ENCODE measurements around the gene RARG.
A peak's percentile ranks its signal among the peaks of the same experiment; 100 is the strongest.

The RARG gene

DNA sequence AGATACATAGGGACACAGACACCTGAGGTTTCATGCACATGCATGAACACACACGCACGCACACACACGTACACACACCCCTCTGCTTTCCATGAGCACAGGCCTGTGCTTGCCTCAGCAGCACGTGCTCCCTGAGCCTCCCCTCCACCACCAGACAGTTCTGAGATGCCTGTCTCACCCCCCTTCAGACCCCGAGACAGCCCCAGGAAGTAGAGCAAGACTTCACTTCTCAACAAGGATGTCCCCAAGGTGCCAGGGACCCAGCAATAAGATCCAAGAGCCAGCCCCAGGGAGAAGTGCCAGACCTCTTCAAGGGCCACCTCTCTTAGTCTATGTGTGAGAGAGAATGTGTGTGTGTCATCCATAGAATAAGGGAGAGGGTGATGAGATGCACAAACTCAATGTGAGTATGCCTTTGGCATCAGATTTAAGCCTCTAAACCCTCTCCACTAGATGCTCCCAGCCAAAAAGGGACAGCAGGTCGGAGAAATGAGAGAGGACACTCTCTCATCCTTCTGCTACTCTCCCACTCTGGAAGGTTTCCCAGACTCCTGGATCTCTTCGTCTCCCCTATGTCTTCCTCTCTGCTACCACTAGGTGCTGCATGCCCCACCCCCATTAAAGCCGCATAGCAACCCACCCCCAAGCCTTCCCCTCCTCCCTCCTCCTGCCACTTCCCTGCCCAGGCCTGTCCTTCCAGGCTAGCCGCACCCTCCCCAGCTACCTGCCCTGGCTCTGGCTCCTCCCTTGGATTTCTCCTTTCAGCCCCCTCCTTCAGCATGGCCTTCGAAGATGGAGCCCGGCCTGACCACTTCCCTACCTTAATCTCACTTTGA lies 7.7 kb downstream of the RARG start:
- DNase-seq (ENCODE audit: low read depth in 4 of 4, low spot score in 1 of 4) = no peak

DNA sequence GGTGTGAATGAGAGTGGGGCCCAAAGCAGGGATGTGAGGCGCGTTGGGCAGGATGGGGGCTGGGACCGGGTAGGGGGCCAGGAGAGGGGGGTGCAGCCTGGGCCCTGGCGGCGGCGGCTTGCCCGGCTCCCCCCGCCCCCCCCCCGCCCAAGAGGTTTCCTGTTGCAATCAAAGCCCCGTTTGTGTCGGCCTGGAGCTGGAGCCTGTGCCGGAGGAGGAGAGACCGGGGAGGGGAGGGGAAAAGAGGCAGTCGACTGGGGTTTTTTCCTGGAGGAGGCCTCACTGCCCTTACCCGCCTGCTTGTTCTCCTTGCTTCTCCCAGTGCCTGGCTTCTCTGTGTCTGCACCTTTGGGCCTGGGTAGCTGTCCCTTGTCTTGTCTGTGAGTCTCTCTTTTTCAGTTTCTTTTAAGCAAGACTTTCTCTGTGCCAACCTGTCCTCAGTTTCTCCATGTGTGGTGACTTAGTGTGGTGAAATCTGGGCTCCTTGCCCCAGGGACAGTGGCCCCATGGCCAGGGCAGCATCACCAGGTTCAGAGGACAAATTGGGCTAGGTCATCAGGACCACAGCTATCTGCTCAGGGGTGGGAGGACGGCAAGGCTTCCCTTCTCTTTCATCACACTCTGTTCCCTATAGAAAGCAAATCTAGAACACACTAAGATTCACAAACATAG lies 8.5 kb downstream of the RARG start:
- no peak for DNase-seq (ENCODE audit: low read depth in 4 of 4, low spot score in 1 of 4)

DNA sequence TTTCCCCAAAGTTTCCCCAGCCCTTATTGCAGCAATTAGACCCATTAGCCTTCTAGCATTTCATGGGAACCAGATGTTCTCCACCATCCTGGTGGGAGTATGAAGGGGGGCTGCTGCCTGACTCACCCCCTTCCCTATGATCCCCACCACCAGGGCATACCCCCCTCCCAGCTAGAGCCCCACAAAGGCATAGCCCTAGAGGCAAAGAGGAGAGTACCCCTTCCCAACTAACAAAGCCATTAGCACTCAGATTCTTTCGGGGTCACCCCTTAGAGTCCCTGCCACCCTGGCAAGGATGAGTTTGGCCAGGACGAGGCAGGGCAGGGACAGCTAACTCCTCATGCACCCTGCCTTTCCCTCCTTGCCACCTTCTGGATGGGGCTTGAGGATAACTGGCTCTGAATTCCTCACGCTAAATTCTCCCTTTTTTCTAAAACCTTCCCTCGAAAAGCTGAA lies 9.2 kb downstream of the RARG start:
- DNase-seq (ENCODE audit: low read depth in 4 of 4, low spot score in 1 of 4) = no peak

DNA sequence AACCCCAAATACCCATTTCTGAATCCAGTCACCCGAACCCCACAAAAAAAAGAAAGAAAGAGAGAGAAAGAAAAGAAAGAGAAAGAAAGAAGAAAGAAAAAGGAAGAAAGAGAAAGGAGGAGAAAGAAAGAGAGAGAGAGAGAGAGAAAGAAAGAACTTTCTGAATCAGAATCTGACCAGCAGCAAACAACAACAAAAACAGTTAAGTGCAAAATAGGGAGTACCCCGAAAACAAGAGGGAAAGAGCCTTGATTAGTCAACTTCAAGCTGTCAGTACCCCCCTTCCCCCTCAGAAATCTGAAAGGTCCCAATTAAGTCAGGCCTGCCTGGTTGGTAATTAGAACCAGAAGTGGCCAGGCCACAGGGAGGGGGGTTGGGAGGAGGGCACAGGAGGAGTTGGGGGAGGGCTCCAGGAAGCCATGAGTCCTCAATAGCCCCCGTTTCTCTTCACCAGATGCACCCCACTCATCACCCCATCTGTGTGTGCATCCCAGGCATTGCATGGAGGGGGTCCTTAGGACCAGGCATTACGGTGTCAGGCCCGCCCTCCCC lies 9.8 kb downstream of the RARG start:
- DNase-seq (ENCODE audit: low read depth in 4 of 4, low spot score in 1 of 4) = no peak

DNA sequence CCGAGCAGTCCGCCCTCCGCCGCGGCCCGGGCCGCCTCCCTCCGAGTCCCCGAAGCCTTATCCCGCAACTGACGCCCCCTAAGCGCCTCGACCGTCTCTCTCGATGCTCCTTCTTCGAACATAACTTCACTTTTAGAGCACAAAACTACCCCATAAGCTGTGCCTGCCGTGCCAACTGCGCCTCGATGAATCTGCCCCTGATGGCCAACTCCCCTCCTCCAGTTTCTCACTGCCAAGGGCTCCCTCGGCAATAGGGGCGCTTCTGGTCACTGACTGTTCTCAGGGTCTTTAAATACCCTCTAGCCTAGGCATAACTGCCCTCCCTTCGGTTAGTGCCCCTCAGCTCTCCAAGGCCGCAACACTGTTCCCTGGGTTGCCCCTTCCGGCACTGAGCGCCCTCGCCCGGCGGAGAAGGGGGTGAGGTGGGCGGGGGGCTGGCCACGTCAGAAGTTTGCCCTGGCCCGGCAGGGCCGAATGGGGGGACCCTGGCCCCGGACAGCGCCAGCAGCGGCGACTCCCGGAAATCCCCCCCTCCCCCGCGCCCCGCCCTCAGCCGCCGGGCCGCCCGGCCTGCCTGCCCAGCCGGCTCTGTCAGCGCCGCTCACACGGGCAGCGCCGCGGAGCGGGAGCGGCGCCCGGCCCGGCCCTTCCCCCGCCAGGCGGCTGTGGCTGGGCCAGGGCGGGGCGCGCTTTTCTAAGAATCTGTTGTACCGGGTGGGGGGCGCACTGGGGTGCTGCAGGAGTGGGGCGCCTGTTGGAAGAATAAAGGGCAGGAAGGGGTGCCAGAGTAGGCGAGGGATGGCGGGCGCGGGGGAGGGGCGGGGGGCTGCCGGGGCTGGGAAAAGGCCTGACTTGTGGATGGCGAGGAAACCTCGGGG lies 10.6 kb downstream of the RARG start:
- no peak for DNase-seq (ENCODE audit: low read depth in 4 of 4, low spot score in 1 of 4)

DNA sequence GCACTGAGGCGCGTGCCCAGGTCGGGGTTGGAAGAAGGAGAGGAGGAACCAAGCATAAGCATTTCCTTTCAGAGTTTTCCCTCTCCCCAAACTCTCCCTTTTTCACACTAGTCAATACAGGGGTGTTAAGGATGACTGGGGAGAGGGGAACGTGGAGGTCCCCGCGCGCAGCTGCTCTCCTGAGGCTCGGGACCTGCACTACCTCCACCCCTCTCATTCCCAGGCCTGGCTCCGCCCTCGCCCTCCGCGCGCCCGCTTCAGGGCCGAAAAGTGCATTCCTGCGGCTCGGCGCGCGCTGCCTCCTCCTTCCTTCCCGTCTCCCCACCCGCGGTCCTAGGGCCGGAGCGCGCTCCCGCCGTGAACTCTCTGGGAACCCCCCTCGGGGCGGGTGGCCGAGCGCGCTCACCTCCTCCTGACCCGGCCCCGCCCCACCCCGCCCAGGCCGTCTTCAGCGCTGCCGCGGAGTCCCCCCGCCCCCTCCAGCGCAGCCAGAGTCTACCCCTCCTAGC lies 11.3 kb downstream of the RARG start:
- peak in 3 of 4 experiments; percentile 57 to 78 (median 59) for DNase-seq (ENCODE audit: low read depth in 4 of 4, low spot score in 1 of 4)

DNA sequence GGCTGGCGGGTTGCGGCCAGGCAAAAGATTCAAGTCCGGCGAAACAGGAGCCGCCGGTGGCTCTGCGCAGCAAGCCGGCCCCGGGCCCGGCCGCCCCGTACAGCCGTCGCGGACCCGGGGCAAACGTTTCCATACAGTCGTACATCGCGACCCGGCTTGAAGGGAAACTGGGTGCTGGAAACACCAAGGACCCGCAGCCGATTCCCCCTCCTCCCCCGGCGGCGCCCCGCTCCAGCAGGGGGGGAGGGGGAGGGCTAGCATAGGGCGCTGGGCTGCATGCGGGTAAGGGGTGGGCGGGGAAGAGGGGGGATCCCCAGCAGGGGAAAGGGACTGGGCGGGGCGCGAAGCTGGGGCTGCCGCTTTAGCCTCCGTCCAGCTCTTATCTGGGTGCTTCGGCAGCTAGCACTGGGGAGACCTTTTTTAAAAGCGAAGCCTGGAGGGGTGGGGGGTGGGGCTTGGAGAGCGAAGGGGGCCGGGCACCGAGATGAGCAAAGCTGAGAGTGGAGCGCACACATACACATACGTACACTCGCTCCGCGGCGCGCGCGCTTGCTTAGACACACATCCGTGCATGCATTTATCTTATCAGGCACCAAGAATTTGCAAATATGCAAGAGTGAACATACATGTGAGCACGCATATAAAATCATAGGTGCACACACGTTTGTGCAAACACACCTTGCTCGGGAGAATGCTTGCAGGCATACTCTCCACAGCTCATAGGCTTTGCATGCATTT lies 11.9 kb downstream of the RARG start:
- DNase-seq (ENCODE audit: low read depth in 4 of 4, low spot score in 1 of 4) = peak in 2 of 4 experiments; percentile 66 to 70

DNA sequence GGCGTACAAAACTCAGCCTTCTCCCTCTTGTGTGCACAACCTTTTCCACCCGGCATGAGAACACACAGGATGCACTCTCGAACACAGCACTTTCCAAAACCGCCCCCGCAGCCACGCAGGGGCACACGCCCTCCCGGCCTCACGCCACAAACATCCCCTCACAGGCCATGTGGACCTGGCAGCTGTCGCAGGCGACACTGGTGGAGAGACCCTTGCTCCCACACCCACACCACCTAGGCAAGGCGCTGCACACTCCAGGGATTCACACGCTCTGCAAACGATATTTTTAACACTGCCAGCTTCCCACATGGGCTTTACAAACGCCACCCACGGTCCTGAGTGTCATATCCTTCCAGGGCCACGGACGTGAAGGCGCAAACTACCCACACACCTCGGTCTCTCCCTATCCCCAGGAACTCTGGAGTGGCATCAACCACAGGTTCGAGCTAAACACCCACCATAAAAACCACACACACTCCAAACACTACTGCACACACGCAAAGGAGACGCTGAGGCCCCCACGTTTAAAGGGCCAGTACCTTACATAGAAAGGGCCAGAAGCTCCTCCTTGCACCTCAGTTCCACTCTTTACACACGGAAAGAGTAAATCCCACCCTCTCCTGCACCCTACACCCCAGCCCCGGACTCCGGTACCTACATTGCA lies 12.6 kb downstream of the RARG start:
- DNase-seq (ENCODE audit: low read depth in 4 of 4, low spot score in 1 of 4) = peak in 2 of 4 experiments; percentile 54 to 67

DNA sequence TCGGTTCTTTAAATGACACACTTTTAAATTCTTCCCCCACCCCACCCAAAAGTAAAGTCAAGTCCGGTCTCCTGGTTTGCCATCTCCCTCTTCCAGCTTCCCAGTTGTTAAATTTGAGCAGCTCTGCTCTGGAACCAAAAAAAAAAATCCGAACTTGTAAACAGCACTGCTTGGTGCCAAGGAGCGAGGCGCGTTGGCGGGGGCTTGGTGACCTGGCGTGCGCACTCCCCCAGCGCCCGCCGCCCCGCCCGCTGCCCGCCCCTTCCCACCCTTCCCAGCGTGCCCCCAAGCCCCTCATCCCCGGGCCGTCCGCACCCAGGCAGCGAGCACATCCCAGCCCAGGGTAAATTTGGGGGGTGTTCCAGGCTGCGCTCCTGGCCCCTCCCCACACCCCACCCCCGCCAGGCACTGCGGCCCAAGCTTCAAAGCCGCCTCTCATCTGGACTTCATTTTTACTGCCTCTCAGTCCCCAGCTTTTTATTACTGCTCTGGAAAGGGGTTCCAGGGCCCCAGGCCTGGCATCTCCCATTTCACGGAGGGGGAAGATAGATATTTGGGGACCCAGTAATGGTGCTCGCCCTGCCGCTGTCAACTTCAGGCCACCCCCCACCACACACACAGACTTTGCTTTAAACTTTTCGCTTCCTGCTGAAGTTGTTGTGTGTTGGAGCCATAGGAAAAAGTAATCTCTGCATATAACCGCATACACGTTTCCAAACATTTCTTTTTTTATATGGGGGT lies 13.3 kb downstream of the RARG start:
- DNase-seq (ENCODE audit: low read depth in 4 of 4, low spot score in 1 of 4) = no peak

DNA sequence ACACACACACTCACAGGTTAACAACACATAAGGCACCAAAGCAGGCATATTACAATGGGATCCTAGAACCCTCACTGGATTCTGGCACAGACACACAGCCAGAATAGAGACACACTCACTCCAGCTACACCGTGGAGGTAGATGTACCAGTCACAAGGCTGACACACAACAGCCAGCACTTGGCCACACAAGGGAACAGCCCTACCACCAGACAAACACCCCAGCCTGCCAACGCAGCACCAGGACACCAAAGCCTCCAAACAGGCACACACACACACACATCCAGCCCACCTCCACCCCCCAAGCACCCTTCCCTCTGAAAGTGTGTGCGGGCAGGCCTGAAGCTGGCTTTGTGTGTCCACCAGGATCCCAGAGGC lies 14.1 kb downstream of the RARG start:
- DNase-seq (ENCODE audit: low read depth in 4 of 4, low spot score in 1 of 4) = no peak

DNA sequence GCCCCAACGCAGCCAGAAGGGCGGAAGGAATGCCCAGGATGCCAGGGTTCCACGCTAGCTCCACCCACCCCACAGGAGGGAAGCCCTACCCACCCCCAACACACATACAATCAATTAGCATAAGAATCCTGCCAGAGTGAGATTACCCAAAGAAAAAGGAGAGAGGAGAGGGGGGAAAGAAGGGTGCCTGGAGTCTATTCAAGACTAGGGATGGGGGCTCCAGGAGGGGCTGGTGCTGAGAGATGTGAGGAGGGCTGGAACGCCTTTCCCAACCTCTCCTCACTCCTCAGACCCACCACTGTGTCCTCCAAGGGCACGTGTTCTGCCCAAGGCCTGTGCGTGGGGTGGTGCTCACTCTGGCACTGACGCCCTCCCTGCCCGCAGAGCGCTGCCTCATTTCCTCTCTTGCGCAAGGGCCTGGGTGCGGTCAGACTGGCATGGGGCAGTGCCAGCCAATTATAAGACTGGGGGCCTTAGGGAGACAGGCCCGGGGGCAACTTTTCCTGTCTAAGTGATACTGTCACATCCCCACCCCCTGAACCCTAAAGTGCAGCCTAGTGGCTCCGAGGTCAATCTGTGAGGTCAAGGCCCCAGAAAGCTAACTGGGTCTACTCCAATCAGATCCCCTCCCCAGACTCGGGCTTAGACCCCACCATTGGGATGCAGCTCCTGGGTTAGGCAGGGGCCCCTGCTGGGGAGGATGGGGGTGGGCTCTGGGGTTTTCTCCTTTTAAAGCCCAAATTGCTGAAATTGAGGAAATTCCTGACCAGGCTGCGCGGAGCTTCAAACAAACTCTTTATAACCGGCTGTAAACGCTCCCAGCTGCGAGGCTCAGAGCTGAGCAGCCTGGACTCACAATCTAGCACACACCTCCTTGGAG lies 14.7 kb downstream of the RARG start:
- DNase-seq (ENCODE audit: low read depth in 4 of 4, low spot score in 1 of 4) = peak in 1 of 4 experiments; percentile 46

DNA sequence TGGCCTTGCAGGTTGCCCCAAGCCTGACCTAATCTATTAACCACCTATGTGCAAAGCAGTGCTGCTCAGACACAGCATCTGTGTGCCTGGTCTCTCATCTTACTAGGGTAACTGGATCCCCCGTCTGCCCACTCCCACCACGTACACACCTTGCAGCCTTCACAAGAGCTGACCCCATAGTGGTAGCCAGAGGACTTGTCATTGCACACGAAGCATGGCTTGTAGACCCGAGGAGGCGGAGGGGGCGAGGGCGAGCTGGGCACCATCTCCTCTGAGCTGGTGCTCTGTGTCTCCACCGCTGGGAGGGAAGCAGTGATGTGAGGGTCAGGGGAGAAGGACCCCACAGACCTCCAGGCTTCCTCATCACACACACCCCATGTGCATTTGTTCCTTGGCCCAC lies 16.5 kb downstream of the RARG start:
- DNase-seq (ENCODE audit: low read depth in 4 of 4, low spot score in 1 of 4) = no peak

DNA sequence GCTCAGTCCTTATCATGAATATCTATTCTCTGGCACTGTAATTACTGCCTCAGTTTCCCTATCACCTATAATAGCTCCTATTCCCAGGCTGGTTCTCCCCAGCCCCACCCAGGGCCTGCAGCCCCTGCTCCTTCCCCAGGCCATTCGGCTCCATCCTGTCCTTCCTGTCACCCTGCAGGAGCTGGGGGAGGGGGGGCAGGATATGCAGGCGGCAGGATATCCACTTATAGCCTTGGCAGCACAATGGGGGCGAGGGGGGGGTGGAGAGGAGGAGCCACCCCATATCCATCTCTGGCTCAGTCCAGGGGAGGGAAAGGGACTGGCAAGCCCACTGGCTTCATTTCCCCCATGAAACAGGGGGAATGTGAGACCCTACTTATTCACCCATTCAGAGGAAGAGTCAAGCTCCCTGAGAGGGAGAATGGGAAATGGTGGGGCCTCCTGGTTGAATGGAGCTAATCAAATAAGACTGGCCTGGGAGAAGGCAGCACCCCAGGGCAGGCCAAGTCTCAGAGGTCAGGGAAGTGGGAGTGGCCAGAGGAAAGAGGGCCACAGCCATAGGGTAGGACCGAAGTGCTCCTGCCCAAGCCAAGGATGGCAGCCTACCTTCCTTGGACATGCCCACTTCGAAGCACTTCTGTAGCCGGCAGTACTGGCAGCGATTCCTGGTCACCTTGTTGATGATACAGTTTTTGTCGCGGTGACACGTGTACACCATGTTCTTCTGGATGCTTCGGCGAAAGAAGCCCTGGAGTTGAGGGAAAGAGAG lies 17.1 kb downstream of the RARG start:
- DNase-seq (ENCODE audit: low read depth in 4 of 4, low spot score in 1 of 4) = no peak

DNA sequence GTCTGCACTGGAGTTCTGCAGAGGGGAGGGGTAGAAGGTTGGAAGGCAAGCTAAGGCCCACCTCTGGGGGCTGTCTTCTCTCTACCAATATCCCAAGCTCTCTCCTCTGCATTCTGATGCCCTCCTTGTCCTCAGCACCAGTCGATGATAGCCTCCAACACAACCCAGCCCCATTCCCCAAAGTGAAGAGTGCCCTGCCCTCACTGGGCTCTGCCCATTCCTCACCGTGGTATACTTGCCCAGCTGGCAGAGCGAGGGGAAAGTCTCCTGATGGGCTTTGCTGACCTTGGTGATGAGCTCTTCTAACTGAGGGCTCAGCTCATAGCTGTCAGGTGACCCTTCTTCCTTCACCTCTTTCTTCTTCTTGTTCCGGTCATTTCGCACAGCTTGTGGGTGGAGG lies 17.8 kb downstream of the RARG start:
- no peak for DNase-seq (ENCODE audit: low read depth in 4 of 4, low spot score in 1 of 4)

DNA sequence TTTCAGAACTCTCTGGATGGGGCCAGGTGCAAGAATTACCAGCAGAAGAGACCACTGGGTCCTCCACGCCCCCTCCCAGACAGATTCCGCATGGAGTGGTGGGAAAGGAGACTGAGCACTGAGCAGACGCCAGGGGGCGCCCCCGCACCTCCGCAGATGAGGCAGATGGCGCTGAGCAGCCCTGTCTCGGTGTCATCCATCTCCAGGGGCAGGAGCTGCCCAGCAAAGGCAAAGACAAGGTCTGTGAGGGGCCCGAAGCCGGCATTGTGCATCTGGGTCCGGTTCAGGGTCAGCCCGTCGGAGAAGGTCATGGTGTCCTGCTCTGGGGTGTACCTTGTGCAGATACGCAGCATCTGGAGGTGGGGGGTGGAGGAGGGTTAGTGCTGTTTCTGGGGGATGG lies 18.7 kb downstream of the RARG start:
- peak; percentile 74 to 81 (median 78) for DNase-seq (ENCODE audit: low read depth in 4 of 4, low spot score in 1 of 4)

DNA sequence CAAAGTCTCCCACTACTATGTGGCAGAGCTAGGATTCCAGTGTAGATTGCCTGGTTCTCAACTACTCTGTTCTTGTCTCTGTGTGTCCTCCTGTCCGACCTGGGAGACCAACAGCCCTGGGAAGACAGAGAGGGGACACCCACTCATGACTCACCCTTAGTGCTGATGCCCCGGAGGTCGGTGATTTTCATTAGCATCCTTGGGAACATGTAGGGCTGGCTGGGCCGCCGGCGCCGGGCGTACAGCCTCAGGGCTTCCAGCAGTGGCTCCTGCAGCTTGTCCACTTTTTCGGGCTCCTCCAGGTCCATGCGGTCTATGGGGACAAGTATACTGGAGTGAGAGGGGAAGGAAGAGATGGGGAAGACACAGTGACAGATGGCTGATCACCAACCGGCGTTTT lies 19.1 kb downstream of the RARG start:
- DNase-seq (ENCODE audit: low read depth in 4 of 4, low spot score in 1 of 4) = no peak

Measured in stimulated activated CD4-positive, alpha-beta T cell treated with anti-CD3 and anti-CD28 coated beads, Interleukin-1b, Interleukin-23, amount 100 ng/mL, for 24 hours (primary cell).